Measurements from ENCODE around the gene BID. TPM values are rescaled to one million over a fixed set of nuclear protein-coding genes. Genes with fewer than 3 reads are reported as not detected.

BID gene
- total RNA-seq, 8 experiments from 2014 or later, result 9.1 to 40.2 (median 16.9) TPM

GRCh38 chr22:17732251-17732854 lies 41.9 kb downstream of the BID start:
- in situ Hi-C loops (cut with MboI; ENCODE audit: low pct_unique_long_range_greater_than_20kb in 2 of 9, low sequenced_read_pairs in 9 of 9, unreplicated experiment in 9 of 9), result loop anchor here in 1 of 9 experiments (25.0 kb wide), 1 partner anchor 105 kb away; no protein-coding TSS in a partner anchor
- H3K27ac ChIP-seq, result no peak overlapping the region
- no peak overlapping the region for H3K4me3 ChIP-seq
- ATAC-seq (replicated peaks in 6 of 8), result no peak
- WGBS, 10 experiments, result 90 to 100% (median 100%) methylated on average over 1 to 2 of the region's 2 CpGs; no CpG with 5 or more reads in 1 of the 10 experiments
- H3K4me1 ChIP-seq (replicated peaks in 1 of 2), result no peaks in the 10 kb centered on the region

GRCh38 chr22:17729561-17729960 lies 44.7 kb downstream of the BID start:
- Histone ChIP-seq H3K4me3 (no peak overlapping the region), H3K4me1 (replicated peaks in 1 of 2) (no peaks in the 10 kb centered on the region), H3K27ac (no peak overlapping the region)
- no peak for ATAC-seq (replicated peaks in 6 of 8)
- in situ Hi-C loops (cut with MboI; ENCODE audit: low pct_unique_long_range_greater_than_20kb in 2 of 9, low sequenced_read_pairs in 9 of 9, unreplicated experiment in 9 of 9), result loop anchor here in 1 of 9 experiments (25.0 kb wide), 1 partner anchor 108 kb away; no protein-coding TSS in a partner anchor
- WGBS, 10 experiments, result 75 to 93% (median 83%) methylated on average over 1 to 6 of the region's 6 CpGs; no CpG with 5 or more reads in 1 of the 10 experiments

- WGBS, 10 experiments, result 70 to 100% (median 93%) methylated on average over 1 to 8 of the region's 8 CpGs
- Histone ChIP-seq H3K4me3 (no peak overlapping the region), H3K4me1 (replicated peaks in 1 of 2) (no peaks in the 10 kb centered on the region), H3K27ac (no peak overlapping the region)
- in situ Hi-C loops (cut with MboI; ENCODE audit: low pct_unique_long_range_greater_than_20kb in 2 of 9, low sequenced_read_pairs in 9 of 9, unreplicated experiment in 9 of 9), result loop anchor here in 1 of 9 experiments (25.0 kb wide), 1 partner anchor 109 kb away; no protein-coding TSS in a partner anchor
- no peak for ATAC-seq (replicated peaks in 6 of 8)
Observed at GRCh38 chr22:17728786-17729185, 45.5 kb downstream of the BID start.

- Histone ChIP-seq H3K27ac (no peak overlapping the region), H3K4me1 (replicated peaks in 1 of 2) (no peaks in the 10 kb centered on the region), H3K4me3 (no peak overlapping the region)
- in situ Hi-C loops (cut with MboI; ENCODE audit: low pct_unique_long_range_greater_than_20kb in 2 of 9, low sequenced_read_pairs in 9 of 9, unreplicated experiment in 9 of 9), result loop anchor here in 1 of 9 experiments (25.0 kb wide), 1 partner anchor 110 kb away; no protein-coding TSS in a partner anchor
- no peak for ATAC-seq (replicated peaks in 6 of 8)
- 67 to 100% (median 100%) methylated on average over 1 to 10 of the region's 18 CpGs; no CpG with 5 or more reads in 2 of the 10 experiments for WGBS, 10 experiments
Observed at GRCh38 chr22:17726928-17727897, 47.1 kb downstream of the BID start.

GRCh38 chr22:17726006-17726927 lies 48.0 kb downstream of the BID start:
- in situ Hi-C loops (cut with MboI; ENCODE audit: low pct_unique_long_range_greater_than_20kb in 2 of 9, low sequenced_read_pairs in 9 of 9, unreplicated experiment in 9 of 9), result loop anchor here in 1 of 9 experiments (25.0 kb wide), 1 partner anchor 111 kb away; no protein-coding TSS in a partner anchor
- Histone ChIP-seq H3K4me1 (replicated peaks in 1 of 2) (no peaks in the 10 kb centered on the region), H3K4me3 (no peak overlapping the region), H3K27ac (no peak overlapping the region)
- peak in 1 of 8 experiments; percentile 74 for ATAC-seq (replicated peaks in 6 of 8)
- WGBS, 10 experiments, result 57 to 98% (median 88%) methylated on average over 1 to 11 of the region's 13 CpGs

GRCh38 chr22:17725500-17725796 lies 48.8 kb downstream of the BID start:
- H3K4me1 ChIP-seq (replicated peaks in 1 of 2), result no peaks in the 10 kb centered on the region
- in situ Hi-C loops (cut with MboI; ENCODE audit: low pct_unique_long_range_greater_than_20kb in 2 of 9, low sequenced_read_pairs in 9 of 9, unreplicated experiment in 9 of 9), result loop anchor here in 1 of 9 experiments (25.0 kb wide), 1 partner anchor 112 kb away; no protein-coding TSS in a partner anchor
- ATAC-seq (replicated peaks in 6 of 8), result no peak

GRCh38 chr22:17724678-17725499 lies 49.4 kb downstream of the BID start:
- H3K4me3 ChIP-seq, result no peak overlapping the region
- no peak overlapping the region for H3K27ac ChIP-seq
- in situ Hi-C loops (cut with MboI; ENCODE audit: low pct_unique_long_range_greater_than_20kb in 2 of 9, low sequenced_read_pairs in 9 of 9, unreplicated experiment in 9 of 9), result loop anchor here in 2 of 9 experiments (25.0 kb wide), 2 partner anchors 87 to 112 kb away; no protein-coding TSS in a partner anchor
- no peaks in the 10 kb centered on the region for H3K4me1 ChIP-seq (replicated peaks in 1 of 2)
- WGBS, 10 experiments, result 59 to 85% (median 68%) methylated on average over 2 to 8 of the region's 8 CpGs
- peak in 3 of 8 experiments; percentile 26 to 58 (median 58) for ATAC-seq (replicated peaks in 6 of 8)

More at GRCh38 chr22:17725500-17725796, 48.8 kb downstream of the BID start:
- H3K4me3 ChIP-seq, result no peak overlapping the region
- no peak overlapping the region for H3K27ac ChIP-seq

- H3K27ac ChIP-seq, result no peak overlapping the region
- WGBS, 10 experiments, result 36 to 100% (median 82%) methylated on average over 1 to 5 of the region's 5 CpGs; no CpG with 5 or more reads in 2 of the 10 experiments
- no peak overlapping the region for H3K4me3 ChIP-seq
- ATAC-seq (replicated peaks in 6 of 8), result no peak
- no peaks in the 10 kb centered on the region for H3K4me1 ChIP-seq (replicated peaks in 1 of 2)
- in situ Hi-C loops (cut with MboI; ENCODE audit: low pct_unique_long_range_greater_than_20kb in 2 of 9, low sequenced_read_pairs in 9 of 9, unreplicated experiment in 9 of 9), result loop anchor here in 1 of 9 experiments (25.0 kb wide), 1 partner anchor 88 kb away; no protein-coding TSS in a partner anchor
Observed at GRCh38 chr22:17724241-17724640, 50.0 kb downstream of the BID start.

GRCh38 chr22:17719911-17720310 lies 54.4 kb downstream of the BID start:
- no peaks in the 10 kb centered on the region for H3K4me1 ChIP-seq (replicated peaks in 1 of 2)
- no peak overlapping the region for H3K4me3 ChIP-seq
- 87 to 100% (median 100%) methylated on average over 1 to 5 of the region's 5 CpGs; no CpG with 5 or more reads in 2 of the 10 experiments for WGBS, 10 experiments
- in situ Hi-C loops (cut with MboI; ENCODE audit: low pct_unique_long_range_greater_than_20kb in 2 of 9, low sequenced_read_pairs in 9 of 9, unreplicated experiment in 9 of 9), result loop anchor here in 1 of 9 experiments (25.0 kb wide), 1 partner anchor 92 kb away; no protein-coding TSS in a partner anchor
- peak in 1 of 8 experiments; percentile 44 for ATAC-seq (replicated peaks in 6 of 8)
- no peak overlapping the region for H3K27ac ChIP-seq

- ATAC-seq (replicated peaks in 6 of 8), result peak in 1 of 8 experiments; percentile 18
- no peak overlapping the region for H3K4me3 ChIP-seq
- in situ Hi-C loops (cut with MboI; ENCODE audit: low pct_unique_long_range_greater_than_20kb in 2 of 9, low sequenced_read_pairs in 9 of 9, unreplicated experiment in 9 of 9), result loop anchor here in 1 of 9 experiments (25.0 kb wide), 1 partner anchor 95 kb away; no protein-coding TSS in a partner anchor
- no peaks in the 10 kb centered on the region for H3K4me1 ChIP-seq (replicated peaks in 1 of 2)
- no peak overlapping the region for H3K27ac ChIP-seq
- WGBS, 10 experiments, result 41 to 100% (median 93%) methylated on average over 1 to 4 of the region's 4 CpGs
Observed at GRCh38 chr22:17717708-17718107, 56.6 kb downstream of the BID start.

GRCh38 chr22:17716529-17716928 lies 57.7 kb downstream of the BID start:
- no peak for ATAC-seq (replicated peaks in 6 of 8)
- H3K4me1 ChIP-seq (replicated peaks in 1 of 2), result no peaks in the 10 kb centered on the region
- WGBS, 10 experiments, result 69 to 100% (median 96%) methylated on average over 1 to 3 of the region's 3 CpGs; no CpG with 5 or more reads in 2 of the 10 experiments
- in situ Hi-C loops (cut with MboI; ENCODE audit: low pct_unique_long_range_greater_than_20kb in 2 of 9, low sequenced_read_pairs in 9 of 9, unreplicated experiment in 9 of 9), result loop anchor here in 1 of 9 experiments (25.0 kb wide), 1 partner anchor 96 kb away; no protein-coding TSS in a partner anchor
- H3K27ac ChIP-seq, result no peak overlapping the region
- no peak overlapping the region for H3K4me3 ChIP-seq
